IMR-90 (cell line): ENCODE data around the gene TMEM213. TPM values are rescaled to one million over a fixed set of nuclear protein-coding genes. Genes with fewer than 3 reads are reported as not detected.

Experiments
- ATAC-seq: fragments of 200-7000 bp; cut with Tn5 transposase; 2 replicates; pipeline ENCODE4 v1.9.1; 2020; ENCODE audit warnings: low read depth, mild to moderate bottlenecking, moderate library complexity
- BruUV-seq: library from RNA; stranded (reverse); fragments of 400-500 nt; replicated peaks from 2 replicates; lab custom pipeline; 2021; lab: Mats Ljungman, UMichigan
- CTCF ChIA-PET: fragments of 300-600 bp; formaldehyde crosslinking; extraction: SDS; loops from one replicate; lab custom pipeline; 2021; ENCODE audit warnings: antibody characterized with exemption; lab: Yijun Ruan, JAX
- POLR2A ChIA-PET: fragments of 300-600 bp; sonication (Branson Sonifier 250); formaldehyde crosslinking; loops from one replicate; lab custom pipeline; 2022; ENCODE audit warnings: antibody characterized with exemption; ENCODE audit not compliant: unreplicated experiment; lab: Charles Lee
- DNase-seq: peaks from one replicate; pipeline ENCODE4 v3.0.0; 2013
- H2AFZ ChIP-seq: replicated peaks from 2 replicates; pipeline ENCODE3; 2013; ENCODE audit warnings: low read length, mild to moderate bottlenecking; ENCODE audit not compliant: poor library complexity
- H2AK5ac ChIP-seq: 2 replicates; pipeline ENCODE4 v1.6.1; 2013; ENCODE audit warnings: low read depth, low read length, inconsistent platforms
- H2AK9ac ChIP-seq: replicated peaks from 2 replicates; pipeline ENCODE3; 2013; ENCODE audit warnings: mild to moderate bottlenecking, low read depth, low read length, moderate library complexity; ENCODE audit not compliant: poor library complexity
- H2BK120ac ChIP-seq: 2 replicates; pipeline ENCODE4 v1.6.1; 2013; ENCODE audit warnings: low read depth, low read length, inconsistent platforms
- H2BK15ac ChIP-seq: 3 replicates; pipeline ENCODE4 v1.6.1; 2013; ENCODE audit warnings: low read depth, low read length, inconsistent platforms
- H2BK20ac ChIP-seq: 2 replicates; pipeline ENCODE4 v1.6.1; 2013; ENCODE audit warnings: low read depth, mild to moderate bottlenecking, inconsistent platforms, low read length, moderate library complexity
- H2BK5ac ChIP-seq: 2 replicates; pipeline ENCODE4 v1.6.1; 2013; ENCODE audit warnings: mild to moderate bottlenecking, low read depth, low read length, inconsistent platforms; ENCODE audit not compliant: poor library complexity, severe bottlenecking
- H3K14ac ChIP-seq: replicated peaks from 2 replicates; pipeline ENCODE4 v1.6.1; 2013; ENCODE audit warnings: low read depth, low read length, inconsistent platforms
- H3K18ac ChIP-seq: 2 replicates; pipeline ENCODE4 v1.6.1; 2013; ENCODE audit warnings: low read depth, low read length, control low read depth
- H3K23ac ChIP-seq: 2 replicates; pipeline ENCODE4 v1.6.1; 2013; ENCODE audit warnings: low read depth, low read length, inconsistent platforms
- H3K27ac ChIP-seq: 2 replicates; pipeline ENCODE4 v1.5.1; 2013; ENCODE audit warnings: mild to moderate bottlenecking, control low read depth, low read length; ENCODE audit not compliant: insufficient read depth
- H3K27me3 ChIP-seq: 2 replicates; pipeline ENCODE4 v1.6.1; 2013; ENCODE audit warnings: low read length; ENCODE audit not compliant: control insufficient read depth, insufficient read depth
- H3K36me3 ChIP-seq: 2 replicates; pipeline ENCODE4 v1.6.1; 2013; ENCODE audit warnings: low read length, mixed read lengths; ENCODE audit not compliant: control insufficient read depth, insufficient read depth
- H3K4ac ChIP-seq: 2 replicates; pipeline ENCODE4 v1.6.1; 2013; ENCODE audit warnings: low read depth, low read length, inconsistent platforms
- H3K4me1 ChIP-seq: 2 replicates; pipeline ENCODE4 v1.6.1; 2013; ENCODE audit warnings: low read length, mixed read lengths; ENCODE audit not compliant: control insufficient read depth, insufficient read depth
- H3K4me2 ChIP-seq: 2 replicates; pipeline ENCODE4 v1.6.1; 2013; ENCODE audit warnings: low read depth, mild to moderate bottlenecking, control low read depth, low read length, moderate library complexity
- H3K4me3 ChIP-seq: 2 replicates; pipeline ENCODE4 v1.5.1; 2013; ENCODE audit warnings: low read depth, mild to moderate bottlenecking, control low read depth, low read length, moderate library complexity; ENCODE audit not compliant: insufficient read depth
- H3K56ac ChIP-seq: 2 replicates; pipeline ENCODE4 v1.6.1; 2013; ENCODE audit warnings: low read length, inconsistent platforms; ENCODE audit not compliant: insufficient read depth; ENCODE audit errors: extremely low read depth
- H3K79me1 ChIP-seq, 2 experiments: 2 replicates each; pipeline ENCODE4 v1.6.1; 2013; ENCODE audit warnings: low read length in 2 of 2, inconsistent platforms in 1 of 2, low read depth in 1 of 2
- H3K9ac ChIP-seq: 2 replicates; pipeline ENCODE4 v1.6.1; 2013; ENCODE audit warnings: low read depth, low read length, control low read depth
- H3K9me1 ChIP-seq: 2 replicates; pipeline ENCODE4 v1.6.1; 2013; ENCODE audit warnings: low read length, inconsistent platforms; ENCODE audit not compliant: insufficient read depth
- H3K9me3 ChIP-seq: 2 replicates; pipeline ENCODE4 v1.6.1; 2013; ENCODE audit warnings: low read length; ENCODE audit not compliant: control insufficient read depth, insufficient read depth
- H4K20me1 ChIP-seq: 2 replicates; pipeline ENCODE4 v1.6.1; 2013; ENCODE audit warnings: low read length, inconsistent platforms; ENCODE audit not compliant: insufficient read depth
- H4K5ac ChIP-seq: 2 replicates; pipeline ENCODE4 v1.6.1; 2013; ENCODE audit warnings: mild to moderate bottlenecking, low read depth, low read length, control low read depth
- H4K8ac ChIP-seq, 2 experiments: 2 replicates each; pipeline ENCODE4 v1.6.1; 2013; ENCODE audit warnings: low read depth in 2 of 2, low read length in 2 of 2, control low read depth in 1 of 2, inconsistent platforms in 1 of 2
- H4K91ac ChIP-seq: 2 replicates; pipeline ENCODE4 v1.6.1; 2013; ENCODE audit warnings: low read depth, low read length, inconsistent platforms; ENCODE audit not compliant: insufficient read depth
- CEBPB ChIP-seq: IDR thresholded peaks from 2 replicates; pipeline ENCODE4 v1.6.1; 2012; ENCODE audit warnings: low read depth, low read length, improper control_type of control experiment
- FOS ChIP-seq: fragments of 150-350 bp; IDR thresholded peaks from 2 replicates; pipeline ENCODE4 v1.6.1; 2016; ENCODE audit warnings: low read depth, low read length
- WGBS, 2 experiments: methylation state at CpG; one replicate each; pipeline versions ENCODE4 v1.1.5 to v1.1.7; 2013; ENCODE audit warnings: missing lambda C conversion rate in 2 of 2; ENCODE audit not compliant: insufficient read length in 1 of 2; ENCODE audit errors: extremely low coverage in 2 of 2; 5-methylcytosine and 5-hydroxymethylcytosine counted together
- dilution Hi-C: fragments of 300-500 bp; cut with HindIII; formaldehyde crosslinking; loops from one replicate; pipeline ENCODE4 v1.14.3; 2018; ENCODE audit warnings: low sequenced_read_pairs; ENCODE audit not compliant: unreplicated experiment
- in situ Hi-C: fragments of 300-500 bp; cut with MboI; formaldehyde crosslinking; loops from 3 replicates; pipeline ENCODE4 v1.14.3; 2019; ENCODE audit warnings: low sequenced_read_pairs, inconsistent platforms, mixed read lengths
- intact Hi-C: fragments of 100-400 bp; cut with micrococcal nuclease; formaldehyde crosslinking; loops from 2 replicates; pipeline ENCODE4 v1.10.0; 2022
- polyA plus RNA-seq, 3 experiments: library from polyadenylated mRNA; depleted of rRNA; stranded (reverse); fragments of >200 nt; gene quantifications; 2 replicates each; pipeline ENCODE4 v1.2.3, GENCODE V29; 2012; ENCODE audit warnings: low replicate concordance in 1 of 3
- total RNA-seq: library from RNA; depleted of rRNA; stranded (reverse); fragments of >200 nt; gene quantifications from 2 replicates; pipeline ENCODE4 v1.2.3, GENCODE V29; 2012
- TF ChIP-seq, protein P1 (sequence below): fragments of 150-350 bp; IDR thresholded peaks from 2 replicates; pipeline ENCODE4 v1.6.1; 2017; ENCODE audit warnings: mild to moderate bottlenecking, antibody characterized with exemption, low read length, low read depth

The TMEM213 gene
- total and polyA plus RNA-seq, 2 of the 4 experiments (the other 2 are of a cell fraction), result not detected

GRCh38 chr7:138798836-138799235, 1.0 kb downstream of the TMEM213 start:
- TF ChIP-seq FOS, result no peak
- TF ChIP-seq, protein P1, sequence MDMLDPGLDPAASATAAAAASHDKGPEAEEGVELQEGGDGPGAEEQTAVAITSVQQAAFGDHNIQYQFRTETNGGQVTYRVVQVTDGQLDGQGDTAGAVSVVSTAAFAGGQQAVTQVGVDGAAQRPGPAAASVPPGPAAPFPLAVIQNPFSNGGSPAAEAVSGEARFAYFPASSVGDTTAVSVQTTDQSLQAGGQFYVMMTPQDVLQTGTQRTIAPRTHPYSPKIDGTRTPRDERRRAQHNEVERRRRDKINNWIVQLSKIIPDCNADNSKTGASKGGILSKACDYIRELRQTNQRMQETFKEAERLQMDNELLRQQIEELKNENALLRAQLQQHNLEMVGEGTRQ, result no peak
- TF ChIP-seq CEBPB, result no peak
- ChIA-PET CTCF (no interaction called here), POLR2A (no interaction called here)
- Histone ChIP-seq H3K14ac (no peak overlapping the region), H2BK15ac (no peak overlapping the region), H3K27me3 (no peaks in the 10 kb centered on the region), H3K36me3 (no peaks in the 10 kb centered on the region), H3K18ac (no peak overlapping the region), H3K4me1 (no peaks in the 10 kb centered on the region), H2AFZ (no peak overlapping the region), H3K23ac (no peak overlapping the region), H3K27ac (no peak overlapping the region), H3K4me2 (no peak overlapping the region), H4K20me1 (no peaks in the 10 kb centered on the region), H3K56ac (no peak overlapping the region), H2AK5ac (no peak overlapping the region), H4K5ac (no peak overlapping the region), H4K91ac (no peak overlapping the region), H3K9me1 (no peaks in the 10 kb centered on the region; the same call in 1 of the 2 replicates), H2AK9ac (no peak overlapping the region), H2BK5ac (no peak overlapping the region), H2BK20ac (no peak overlapping the region), H3K4me3 (no peak overlapping the region), H4K8ac (no peak overlapping the region), H3K79me1 (no peaks in the 10 kb centered on the region), H3K9me3 (no peaks in the 10 kb centered on the region), H2BK120ac (no peak overlapping the region), H3K4ac (no peak overlapping the region), H3K9ac (no peak overlapping the region)
- BruUV-seq, result no TSS peak
- intact Hi-C loops (no loop called here), dilution Hi-C loops (no loop called here), in situ Hi-C loops (no loop called here)
- no CpG with 5 or more reads among the region's 5 CpGs for WGBS, 2 experiments
- no peak for DNase-seq
- ATAC-seq, result no peak
